Lung microvascular endothelial cell (primary cell): ENCODE measurements around the gene PRKG1. TPM values are rescaled to one million over a fixed set of nuclear protein-coding genes. Genes with fewer than 3 reads are reported as not detected.
"Not testable (repeated sequence)": the region's sequence is repeated elsewhere in the genome, so short reads cannot be mapped to it uniquely, and the experiment has no call there.

Experiments used
- DNase-seq, 2 donors: peaks; one replicate each; pipeline versions ENCODE4 v3.0.0 to v3.0.0-alpha.2; 2010; ENCODE audit warnings: low read depth in 2 of 2
- total RNA-seq: library from RNA; depleted of rRNA; stranded (reverse); fragments of >200 nt; gene quantifications from 2 replicates; pipeline ENCODE4 v1.2.1, GENCODE V29; 2014

Gene PRKG1
- total RNA-seq, 1 donor from 2014 or later = 3.6 TPM

DNA sequence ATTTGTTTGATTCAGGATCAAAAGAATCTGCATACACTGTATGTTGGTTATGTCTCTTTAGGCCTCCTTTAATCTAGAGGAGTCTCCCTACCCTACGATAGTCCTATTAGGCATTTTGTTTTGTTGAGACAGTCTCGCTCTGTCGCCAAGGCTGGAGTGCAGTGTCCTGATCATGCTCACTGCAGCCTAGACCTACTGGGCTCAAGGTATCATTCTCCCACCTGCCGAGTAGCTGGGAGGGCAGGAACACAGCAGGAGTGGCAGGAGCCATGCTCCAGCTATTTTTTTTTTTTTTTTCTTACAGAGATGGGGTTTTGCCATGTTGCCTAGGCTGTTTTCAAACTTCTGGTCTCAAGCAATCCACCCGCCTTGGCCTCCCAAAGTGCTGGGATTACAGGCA, 1116.8 kb downstream of the PRKG1 start:
- DNase-seq = no peak

DNA sequence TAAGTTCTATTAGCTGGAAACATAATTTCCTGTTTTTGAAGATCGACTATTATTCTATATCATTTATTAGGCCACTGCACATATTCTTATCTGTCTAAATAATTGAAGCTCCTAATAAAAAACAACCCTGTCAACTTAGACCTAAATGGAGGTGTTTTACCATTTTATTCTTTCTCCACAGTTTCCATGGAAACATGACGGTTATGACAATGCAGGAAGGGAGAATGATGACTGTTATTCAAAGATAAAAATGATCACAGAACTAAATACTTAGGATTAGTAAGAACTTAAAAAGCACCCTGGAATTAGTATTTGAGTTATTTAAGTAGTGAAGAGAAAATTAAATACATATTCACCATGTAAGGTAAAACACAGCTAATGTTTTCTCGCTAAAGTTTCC, 1119.9 kb downstream of the PRKG1 start:
- peak in 1 of 2 donors; percentile 74 for DNase-seq

DNA sequence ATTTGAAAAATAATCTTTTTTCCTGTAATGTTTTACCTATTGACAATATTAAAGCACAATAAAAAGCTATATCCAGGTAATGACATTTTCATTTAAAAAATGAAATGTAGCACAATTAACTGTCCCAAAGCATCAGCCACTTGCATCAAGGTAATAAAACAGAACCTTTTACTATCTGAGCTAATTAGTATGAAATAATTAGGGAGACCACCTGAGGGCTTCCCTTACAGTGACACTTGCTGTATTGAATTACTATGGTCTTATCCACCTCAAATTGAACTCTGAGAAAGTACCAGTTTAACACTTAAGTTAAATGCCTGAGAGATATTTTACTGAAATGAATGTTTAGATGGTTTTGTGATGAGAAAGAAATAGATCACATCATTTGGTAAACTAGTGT, 1120.4 kb downstream of the PRKG1 start:
- DNase-seq = no peak

DNA sequence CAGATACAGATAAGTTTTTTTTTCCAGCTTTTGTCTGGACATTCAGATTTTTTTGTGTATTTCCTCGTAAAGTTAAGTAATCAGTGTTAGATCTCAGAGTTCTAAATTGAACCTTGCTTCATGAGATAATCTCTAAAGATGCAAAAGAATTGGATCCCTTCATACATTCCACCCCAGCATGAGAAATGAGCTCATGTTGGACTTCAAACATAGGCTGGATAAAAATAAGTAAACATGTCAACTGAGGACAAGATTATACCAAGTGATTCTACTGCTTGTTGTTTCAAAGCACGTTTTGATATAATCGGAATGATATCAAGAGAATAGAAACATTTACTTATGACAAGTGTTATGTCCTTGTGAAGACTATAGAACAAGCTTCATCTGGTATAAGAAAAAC, 1122.8 kb downstream of the PRKG1 start:
- no peak for DNase-seq

DNA sequence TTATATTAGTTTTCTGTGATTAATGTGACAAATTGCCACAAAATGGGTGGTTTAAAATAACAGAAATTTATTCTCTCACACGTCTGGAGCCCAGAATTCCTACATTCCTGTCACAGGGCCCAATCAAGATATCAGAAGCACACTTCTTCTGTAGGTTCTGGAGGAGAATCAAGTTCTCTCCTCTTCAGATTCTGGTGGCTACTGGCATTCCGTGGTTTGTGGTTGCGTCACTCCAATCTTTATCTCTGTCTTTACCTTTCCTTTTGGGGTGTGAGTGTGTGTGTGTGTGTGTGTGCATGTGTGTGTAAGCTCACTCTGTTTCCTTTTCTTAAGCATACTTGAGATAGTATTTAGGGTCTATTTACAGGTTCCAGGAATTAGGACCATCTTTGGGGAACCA, 1124.3 kb downstream of the PRKG1 start:
- no peak for DNase-seq

DNA sequence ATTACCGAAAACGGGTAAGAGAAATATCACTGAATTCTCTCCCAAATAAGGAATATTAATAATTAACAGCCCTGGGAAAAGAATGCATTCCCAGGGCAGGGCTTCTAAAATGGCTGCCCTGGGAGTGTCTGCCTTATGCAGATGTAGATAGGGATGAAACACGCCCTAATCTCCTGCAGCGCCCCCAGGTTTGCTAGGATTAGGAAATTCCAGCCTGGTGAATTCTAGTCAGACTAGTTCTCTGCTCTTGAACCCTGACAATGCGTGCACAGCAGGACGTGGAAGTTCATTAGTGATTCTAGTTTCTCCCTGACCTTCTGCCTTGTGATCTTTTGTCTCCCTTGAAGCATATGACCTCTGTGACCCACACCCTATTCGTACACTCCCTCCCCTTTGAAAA, 1130.6 kb downstream of the PRKG1 start:
- not testable (repeated sequence) for DNase-seq

DNA sequence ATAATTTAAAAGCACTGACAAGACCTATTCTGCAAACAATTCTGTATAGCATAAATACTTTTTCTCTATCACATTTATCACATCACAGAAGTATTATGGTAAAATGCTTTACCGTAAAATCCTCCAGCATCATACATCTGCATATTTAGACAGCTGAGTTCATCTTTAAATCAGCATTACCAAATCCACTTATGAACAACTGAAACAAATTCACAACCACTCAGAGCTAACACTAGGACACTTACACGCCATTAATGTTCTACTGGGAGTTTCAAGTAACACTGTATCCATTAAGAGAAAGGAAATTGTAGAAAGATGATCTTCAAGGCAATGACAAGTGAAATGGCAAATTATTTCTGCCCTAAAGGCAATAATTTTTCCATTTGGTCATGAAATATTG, 1134.1 kb downstream of the PRKG1 start:
- DNase-seq = no peak

DNA sequence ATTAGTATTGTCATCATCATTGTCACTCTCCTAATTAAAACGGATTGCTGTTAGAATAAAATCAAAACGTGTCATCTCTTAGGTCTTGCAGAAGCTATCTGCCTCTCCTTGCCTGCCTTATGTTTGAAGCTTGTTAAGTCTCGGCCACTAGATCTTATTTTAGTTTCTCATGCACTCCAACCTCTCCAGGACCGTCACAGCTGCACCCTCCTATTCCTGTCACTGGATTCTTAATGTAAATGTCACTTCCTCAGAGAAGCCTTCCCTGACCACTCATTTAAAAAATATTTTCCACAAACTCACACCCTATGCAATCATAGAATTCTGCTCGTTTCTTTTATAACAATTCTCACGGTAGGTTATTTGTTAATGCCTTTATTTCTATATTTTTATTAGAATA, 1135.9 kb downstream of the PRKG1 start:
- DNase-seq = peak in 1 of 2 donors; percentile 20

DNA sequence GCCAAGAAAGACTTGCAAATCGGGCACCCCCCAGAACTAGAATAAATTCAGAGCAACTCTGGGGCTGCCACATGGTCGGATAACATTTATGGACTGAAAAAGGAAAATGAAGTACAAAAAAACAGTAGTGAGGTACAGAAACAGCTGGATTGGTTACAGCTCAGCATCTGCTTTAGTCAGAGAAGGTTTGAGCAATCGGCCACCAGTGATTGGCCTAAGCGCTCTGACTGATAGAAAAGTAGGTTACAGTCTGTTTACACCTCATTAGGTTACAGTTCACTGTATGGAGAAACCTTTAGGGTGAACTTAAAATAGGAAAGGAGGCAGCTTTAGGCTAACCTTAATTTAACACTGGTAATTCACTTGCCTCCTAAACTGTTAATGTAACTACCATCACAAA, 1137.8 kb downstream of the PRKG1 start:
- DNase-seq = no peak

DNA sequence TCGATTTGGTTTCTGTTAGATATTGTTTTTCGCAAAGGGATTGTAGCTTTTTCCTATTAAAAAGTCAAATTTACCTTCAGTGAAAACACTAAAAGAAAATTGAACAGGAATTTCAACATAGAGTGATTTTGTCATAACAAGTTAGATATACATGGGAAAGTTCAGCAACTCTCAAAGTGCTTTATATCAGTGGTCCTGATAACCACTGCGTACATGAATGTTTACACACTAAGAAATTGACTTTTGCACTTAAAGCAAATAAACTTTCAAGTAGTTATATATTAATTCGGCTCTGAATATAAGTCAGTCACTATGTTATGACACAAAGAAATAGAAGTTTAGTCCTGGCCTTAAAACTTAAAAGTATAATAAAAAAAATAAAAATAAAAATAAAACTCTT, 1138.5 kb downstream of the PRKG1 start:
- no peak for DNase-seq

DNA sequence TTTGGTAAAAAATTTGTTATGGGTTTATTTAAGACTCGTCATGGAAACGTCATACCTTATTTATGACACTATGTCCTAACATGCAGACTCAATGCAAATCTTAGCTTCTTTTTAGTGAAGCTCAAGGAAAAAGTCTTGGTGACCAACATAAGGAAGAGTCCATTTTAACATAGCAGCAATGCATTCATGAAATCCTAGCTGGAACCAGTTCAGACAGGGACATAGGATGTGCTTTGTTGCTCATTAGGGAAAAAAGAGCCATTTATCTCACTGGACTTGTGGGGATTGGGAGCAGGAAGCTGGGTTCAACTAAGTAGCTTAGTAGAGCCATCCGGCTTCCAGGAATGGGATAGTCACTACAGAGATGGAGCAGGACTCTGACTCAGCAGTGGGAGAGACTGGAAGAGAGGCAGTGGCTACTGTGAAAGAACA, 1139.0 kb downstream of the PRKG1 start:
- peak; percentile 38 to 91 for DNase-seq

DNA sequence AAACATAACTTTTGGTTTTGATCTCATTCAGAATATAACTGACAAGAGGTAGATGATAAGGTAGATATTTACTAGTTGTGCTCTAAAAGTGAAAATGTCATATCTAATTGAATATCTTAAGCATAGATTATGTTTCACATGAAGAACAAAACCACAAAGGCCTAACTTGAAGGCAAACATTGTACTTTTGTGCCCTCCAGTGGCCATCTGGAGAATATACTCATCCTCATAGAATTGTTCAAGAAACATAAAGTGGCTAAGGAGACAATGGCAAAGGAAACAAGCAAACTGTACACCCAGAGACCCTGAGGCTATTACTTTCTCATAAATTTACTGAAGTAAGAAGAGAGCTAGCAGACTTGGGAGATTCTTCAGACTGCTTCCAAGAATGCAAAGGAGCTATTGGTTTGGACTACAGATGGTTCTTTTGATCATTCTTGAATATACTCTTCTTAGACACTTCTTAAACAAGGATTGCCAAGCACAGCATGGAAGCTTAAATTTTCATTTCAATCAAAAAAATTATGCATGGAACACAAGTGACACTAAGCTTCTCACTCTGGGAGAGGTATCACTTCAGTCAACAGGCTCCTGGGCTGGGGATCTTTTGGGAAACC, 1141.6 kb downstream of the PRKG1 start:
- DNase-seq = peak; percentile 79 to 85

DNA sequence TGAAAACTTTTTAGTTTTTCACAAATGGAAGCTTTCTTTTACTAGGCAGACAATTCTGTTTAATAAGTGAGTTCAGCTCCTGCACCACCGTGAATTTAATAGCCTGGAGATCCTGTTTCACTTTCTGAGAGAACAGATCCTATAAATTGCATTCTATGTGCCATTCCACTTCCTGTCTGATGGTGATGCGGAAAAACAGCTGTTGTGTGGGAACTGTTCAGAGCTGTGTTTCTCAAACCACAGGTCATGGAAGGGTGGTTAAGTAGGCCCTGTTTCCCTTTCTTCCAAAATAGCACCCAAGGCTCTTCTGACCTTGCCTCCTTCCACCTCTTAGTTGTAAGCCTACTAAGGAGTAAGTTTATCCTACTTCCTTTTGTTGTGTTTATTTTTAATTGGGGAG, 1142.6 kb downstream of the PRKG1 start:
- DNase-seq = peak; percentile 85 to 96

DNA sequence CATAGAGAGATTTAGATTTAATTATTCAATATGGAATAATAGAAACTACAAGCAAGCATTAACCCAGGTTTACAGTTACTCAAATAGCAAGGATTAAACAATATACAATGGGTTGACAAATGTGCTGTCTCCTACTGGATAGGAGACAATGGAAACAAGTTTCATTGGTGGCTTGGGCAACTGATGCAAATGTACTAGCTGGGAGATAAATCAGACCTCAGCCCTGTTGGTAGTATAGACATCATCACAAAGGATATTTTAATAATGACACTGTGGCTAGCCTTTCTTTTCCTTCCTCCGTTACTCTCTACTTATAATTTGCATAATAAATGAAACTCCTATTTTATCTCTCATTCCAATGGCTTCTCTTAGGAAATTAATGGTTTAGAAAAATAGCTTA, 1143.2 kb downstream of the PRKG1 start:
- DNase-seq = peak in 1 of 2 donors; percentile 51

DNA sequence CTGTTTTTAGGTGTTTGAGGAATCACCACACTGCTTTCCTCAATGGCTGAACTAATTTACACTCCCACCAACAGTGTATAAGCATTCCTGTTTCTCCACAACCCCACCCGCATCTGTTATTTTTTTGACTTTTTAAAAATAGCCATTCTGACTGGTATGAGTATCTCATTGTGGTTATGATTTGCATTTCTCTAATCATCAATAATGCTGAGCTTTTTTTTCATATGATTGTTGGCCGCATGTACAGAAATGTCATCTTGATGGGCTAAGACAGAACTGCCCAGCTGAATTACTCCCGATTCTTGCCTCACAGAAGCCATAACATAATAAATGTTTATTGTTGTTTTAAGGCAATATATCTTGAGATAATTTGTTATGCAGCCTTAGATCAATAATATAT, 1146.7 kb downstream of the PRKG1 start:
- no peak for DNase-seq

DNA sequence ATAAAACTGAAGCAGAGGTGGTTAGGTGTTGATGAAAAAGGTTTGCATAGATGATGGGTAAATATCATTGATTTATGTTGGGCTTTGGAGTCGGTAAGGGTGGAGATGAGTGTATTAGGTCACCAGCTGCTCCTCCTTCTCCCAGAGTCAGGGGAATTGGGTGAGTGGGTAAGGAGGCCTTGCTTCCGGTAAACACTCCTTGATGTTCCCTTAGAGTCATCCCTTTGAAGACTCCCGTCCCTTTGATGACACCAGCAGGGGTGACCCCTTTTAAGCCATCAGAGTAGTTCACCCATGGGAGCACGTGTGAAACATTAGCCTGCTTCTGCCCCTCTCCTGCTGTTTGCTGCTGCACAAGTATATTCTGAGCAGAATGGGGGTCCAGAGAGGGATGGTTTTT, 1147.6 kb downstream of the PRKG1 start:
- DNase-seq = no peak

DNA sequence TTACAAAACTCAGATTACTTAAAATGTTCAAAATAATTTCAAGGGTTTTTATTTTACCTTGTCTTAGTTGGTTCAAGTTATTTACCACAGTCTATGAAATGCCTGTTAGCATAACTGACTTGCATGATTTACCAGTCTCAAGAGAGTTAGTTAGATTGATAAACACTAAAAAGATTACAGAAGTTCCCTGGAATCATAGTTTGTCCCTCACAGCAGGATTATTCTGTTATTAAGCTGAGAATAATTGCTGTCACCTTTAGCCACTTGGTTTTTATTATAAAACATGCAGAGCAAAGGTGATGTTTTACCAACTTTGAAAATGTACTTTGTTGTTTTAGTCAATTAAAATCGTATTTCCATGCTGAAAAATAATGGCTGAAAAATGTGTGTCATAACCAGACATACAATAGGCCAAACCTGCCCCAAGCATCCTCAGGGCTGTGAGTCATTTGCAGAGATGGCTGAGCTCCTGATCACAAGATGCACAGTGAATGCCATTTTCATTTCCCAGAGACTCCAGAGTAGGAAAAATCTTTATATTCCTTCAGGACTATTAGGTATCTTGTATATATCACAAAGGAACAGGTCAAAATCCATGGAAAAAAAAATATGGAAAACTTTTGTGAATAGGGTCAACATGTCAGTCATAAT, 1152.0 kb downstream of the PRKG1 start:
- peak in 1 of 2 donors; percentile 66 for DNase-seq

DNA sequence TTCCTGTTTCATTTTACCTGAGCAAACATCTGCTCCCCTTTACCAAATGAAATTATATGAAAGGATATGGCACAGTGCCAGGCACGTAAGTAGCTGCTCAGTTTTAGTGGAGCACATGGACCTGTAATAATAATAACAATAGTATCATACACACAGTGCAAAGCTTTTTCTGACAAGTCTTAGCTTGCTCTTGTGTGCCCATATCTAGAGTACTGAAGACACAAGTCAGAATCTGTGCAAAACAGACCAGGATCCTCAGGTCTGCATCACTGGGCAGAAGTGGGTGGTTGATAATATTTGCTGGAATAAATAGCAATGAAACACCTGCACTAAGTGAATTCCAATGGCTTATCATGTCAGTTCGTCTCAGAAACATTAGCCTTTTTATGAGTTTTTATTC, 1154.3 kb downstream of the PRKG1 start:
- no peak for DNase-seq

DNA sequence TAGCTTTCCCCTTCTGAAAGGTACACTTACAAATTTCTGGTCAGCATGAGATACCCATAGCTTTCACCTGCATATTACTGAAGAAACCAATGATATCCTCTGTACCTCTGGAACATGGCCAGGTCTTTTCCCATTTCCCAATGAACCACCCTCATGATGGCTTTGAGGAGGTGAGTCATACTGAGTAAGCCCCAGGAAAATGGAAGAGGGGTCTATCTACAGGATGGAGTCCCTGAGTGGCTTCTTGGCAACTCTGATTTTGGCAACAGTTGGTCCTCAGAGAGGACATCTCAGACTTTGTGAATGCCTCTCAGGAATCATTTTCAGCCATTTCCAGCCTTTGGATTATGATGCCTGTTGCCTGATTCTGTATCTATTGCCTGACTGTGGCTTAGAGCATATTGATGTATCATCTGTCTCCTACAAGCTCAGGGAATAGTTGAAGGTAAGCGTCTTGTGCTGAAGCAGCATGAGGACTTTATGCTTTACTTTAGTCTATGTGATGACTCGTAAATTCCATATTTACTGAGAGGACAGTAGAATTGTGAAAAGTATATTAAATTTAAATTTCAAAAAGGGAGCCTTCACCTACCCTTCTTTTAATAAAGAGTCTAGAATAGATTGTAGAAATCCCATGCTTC, 1155.1 kb downstream of the PRKG1 start:
- DNase-seq = peak in 1 of 2 donors; percentile 61

DNA sequence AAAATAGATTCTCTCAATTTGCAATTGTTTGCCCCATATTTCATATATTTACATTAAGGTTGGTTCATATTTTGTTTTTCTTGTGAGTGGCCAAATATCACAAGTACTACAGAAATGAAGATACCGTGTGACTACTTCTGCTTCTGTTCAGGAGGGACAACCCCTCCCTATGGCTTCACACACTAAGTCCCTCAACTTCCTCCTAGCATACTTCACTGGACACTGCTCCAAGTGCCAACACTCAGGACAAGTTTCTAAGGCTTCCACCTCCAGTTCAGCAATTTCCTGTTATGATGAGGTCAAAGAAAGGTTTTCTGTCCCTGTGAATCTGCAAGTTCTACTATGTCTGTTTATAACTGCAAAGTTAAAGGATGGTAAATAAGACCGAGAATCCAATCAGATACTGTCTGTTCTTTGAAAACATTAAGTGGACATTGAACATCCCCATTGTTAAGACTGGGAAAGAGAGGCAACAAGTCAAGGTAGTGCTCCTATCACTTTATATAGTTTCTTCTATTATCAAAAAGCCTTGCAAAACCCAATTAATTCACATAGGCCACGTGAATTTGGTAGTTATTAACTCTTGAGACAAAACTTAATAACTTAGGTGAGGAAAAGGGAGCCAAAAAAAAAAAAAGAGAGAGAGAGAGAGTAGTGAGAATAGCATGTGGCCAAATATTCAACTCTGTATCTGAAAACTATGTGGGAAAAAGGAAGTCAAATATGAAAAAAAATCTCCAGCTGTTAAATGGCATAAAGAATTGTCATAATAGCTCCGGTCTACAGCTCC, 1158.5 kb downstream of the PRKG1 start:
- DNase-seq = peak; percentile 10 to 77

DNA sequence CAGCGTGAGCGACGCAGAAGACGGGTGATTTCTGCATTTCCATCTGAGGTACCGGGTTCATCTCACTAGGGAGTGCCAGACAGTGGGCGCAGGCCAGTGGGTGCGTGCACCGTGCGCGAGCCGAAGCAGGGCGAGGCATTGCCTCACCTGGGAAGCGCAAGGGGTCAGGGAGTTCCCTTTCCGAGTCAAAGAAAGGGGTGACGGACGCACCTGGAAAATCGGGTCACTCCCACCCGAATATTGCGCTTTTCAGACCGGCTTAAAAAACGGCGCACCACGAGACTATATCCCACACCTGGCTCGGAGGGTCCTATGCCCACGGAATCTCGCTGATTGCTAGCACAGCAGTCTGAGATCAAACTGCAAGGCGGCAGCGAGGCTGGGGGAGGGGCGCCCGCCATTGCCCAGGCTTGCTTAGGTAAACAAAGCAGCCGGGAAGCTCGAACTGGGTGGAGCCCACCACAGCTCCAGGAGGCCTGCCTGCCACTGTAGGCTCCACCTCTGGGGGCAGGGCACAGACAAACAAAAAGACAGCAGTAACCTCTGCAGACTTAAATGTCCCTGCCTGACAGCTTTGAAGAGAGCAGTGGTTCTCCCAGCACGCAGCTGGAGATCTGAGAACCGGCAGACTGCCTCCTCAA, 1159.2 kb downstream of the PRKG1 start:
- not testable (repeated sequence) for DNase-seq

DNA sequence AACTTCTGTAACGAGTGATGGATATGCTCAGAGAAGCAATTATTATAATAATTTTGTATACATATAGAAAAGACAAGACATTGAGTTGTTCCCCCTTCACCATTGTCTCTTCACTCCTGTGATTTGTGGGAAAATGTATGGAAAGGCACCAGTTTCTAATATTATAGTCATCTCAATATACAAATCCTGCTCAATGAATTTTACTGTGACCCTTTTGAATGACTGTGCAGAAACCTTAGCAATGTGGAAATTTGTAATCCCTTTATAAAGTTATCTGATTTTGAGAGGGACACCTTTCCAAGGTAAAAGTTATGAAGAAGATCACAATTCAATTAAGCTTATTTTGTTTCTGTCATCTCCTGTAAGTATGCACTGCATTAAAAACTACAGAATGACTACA, 1165.5 kb downstream of the PRKG1 start:
- no peak for DNase-seq
